D721Med (cell line): ENCODE data around the gene STARD9.

ENCODE experiments used
- DNase-seq: peaks from one replicate; pipeline ENCODE4 v3.0.0; 2011; ENCODE audit warnings: low spot score; ENCODE audit not compliant: insufficient read length
- FAIRE-seq: peaks from 2 replicates; lab custom pipeline; 2011; peaks lifted over from hg19 to GRCh38; lab: Jason Lieb, UNC
- TF ChIP-seq, protein P1 (sequence below): IDR thresholded peaks from 2 replicates; pipeline ENCODE4 v1.5.1; 2012; ENCODE audit warnings: mild to moderate bottlenecking, control low read depth; ENCODE audit not compliant: insufficient read depth; ENCODE audit errors: missing control alignments

The STARD9 gene

DNA sequence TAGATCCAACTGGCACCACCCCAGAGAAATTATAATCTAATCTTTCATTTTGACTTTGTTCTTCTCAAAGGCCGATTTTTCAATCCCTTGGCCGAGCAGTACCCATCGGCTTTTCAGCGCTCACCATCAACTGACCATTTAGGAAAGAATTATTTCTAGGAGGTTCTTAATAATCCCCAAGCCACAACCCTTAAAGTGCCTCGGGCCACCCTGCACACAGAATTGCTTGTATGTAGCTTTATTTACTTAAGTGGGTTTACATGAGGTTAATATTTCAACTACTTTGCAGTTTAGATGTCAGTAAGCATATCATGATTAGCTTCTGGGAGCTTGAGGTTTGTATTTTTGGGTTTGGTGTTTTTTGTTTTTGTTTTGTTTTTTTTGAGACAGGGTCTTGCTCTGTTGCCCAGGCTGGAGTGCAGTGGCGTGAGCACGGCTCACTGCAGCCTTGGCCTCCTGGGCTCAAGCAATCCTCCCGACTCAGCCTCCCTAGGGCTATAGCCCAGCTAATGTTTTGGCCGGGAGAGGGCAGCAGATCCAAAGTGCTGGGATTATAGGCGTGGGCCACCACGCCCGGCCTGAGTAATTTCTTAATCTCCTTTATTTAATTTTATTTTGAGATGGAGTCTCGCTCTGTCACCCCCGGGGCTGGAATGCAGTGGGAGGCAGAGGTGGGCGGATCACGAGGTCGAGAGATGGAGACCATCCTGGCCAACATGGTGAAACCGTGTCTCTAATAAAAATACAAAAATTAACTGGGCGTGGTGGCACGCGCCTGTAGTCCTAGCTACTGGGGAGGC is 162.3 kb downstream of the STARD9 start:
- FAIRE-seq (no peak), DNase-seq (no peak)
- TF ChIP-seq, protein P1, sequence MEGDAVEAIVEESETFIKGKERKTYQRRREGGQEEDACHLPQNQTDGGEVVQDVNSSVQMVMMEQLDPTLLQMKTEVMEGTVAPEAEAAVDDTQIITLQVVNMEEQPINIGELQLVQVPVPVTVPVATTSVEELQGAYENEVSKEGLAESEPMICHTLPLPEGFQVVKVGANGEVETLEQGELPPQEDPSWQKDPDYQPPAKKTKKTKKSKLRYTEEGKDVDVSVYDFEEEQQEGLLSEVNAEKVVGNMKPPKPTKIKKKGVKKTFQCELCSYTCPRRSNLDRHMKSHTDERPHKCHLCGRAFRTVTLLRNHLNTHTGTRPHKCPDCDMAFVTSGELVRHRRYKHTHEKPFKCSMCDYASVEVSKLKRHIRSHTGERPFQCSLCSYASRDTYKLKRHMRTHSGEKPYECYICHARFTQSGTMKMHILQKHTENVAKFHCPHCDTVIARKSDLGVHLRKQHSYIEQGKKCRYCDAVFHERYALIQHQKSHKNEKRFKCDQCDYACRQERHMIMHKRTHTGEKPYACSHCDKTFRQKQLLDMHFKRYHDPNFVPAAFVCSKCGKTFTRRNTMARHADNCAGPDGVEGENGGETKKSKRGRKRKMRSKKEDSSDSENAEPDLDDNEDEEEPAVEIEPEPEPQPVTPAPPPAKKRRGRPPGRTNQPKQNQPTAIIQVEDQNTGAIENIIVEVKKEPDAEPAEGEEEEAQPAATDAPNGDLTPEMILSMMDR: peak; percentile 18

DNA sequence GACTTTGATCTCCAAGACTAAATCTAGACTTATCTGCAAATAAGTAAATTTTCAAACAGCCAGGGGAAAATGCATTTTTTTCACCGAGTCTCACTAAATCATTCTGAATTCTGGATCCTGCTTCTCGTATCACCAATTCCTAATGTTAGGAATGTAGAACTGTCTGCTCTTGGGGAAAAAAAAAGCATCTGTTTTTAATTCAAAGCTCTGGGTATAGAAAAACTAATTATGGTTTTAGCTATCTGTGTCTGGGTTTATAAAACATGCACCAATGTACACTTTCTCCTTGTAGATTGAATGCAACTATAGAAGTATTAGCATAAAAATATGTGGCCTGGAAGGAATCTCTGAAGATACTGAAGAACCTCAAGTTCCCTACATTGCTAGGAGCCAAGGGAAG is 166.3 kb downstream of the STARD9 start:
- FAIRE-seq (no peak), DNase-seq (no peak)
- TF ChIP-seq, protein P1: no peak

DNA sequence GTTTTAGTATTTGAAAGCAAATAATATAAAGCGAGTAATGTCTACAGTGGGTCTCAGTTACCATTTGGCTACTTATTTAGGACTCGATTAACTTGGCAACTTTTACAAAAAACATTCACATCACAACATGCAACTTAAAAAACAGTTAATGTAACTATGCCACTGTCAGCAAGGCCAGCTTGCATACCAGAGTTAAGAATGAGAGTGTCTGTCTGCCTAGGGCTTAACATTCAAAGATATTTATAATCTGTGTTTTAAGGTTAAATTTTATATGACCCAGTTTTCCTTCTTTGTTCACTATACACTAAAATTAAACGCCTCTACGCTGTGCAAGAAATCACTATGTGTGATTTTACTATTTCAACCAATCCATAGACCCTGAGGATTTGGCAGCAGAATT is 166.7 kb downstream of the STARD9 start:
- no peak for FAIRE-seq
- DNase-seq: no peak
- TF ChIP-seq, protein P1: no peak

DNA sequence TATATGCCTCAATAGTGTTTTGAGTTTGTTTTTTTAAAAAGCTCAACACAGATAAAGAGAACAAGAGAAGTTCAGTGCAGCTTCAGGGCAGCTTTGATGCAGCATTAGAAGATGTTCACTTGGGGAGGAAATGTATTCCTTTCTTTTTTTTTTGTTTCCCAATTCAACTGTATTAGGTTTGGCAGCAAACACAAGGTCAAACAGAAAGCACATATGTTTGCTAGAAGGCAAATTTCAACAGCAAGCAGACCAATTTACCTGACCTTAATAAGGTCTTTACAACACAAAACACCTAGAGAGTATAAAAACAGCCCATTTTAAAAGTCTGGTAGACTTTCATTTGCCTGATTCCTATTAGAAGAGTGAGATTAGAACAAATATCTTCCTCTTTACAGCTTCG is 168.8 kb downstream of the STARD9 start:
- FAIRE-seq (no peak), DNase-seq (no peak)
- TF ChIP-seq, protein P1: no peak

DNA sequence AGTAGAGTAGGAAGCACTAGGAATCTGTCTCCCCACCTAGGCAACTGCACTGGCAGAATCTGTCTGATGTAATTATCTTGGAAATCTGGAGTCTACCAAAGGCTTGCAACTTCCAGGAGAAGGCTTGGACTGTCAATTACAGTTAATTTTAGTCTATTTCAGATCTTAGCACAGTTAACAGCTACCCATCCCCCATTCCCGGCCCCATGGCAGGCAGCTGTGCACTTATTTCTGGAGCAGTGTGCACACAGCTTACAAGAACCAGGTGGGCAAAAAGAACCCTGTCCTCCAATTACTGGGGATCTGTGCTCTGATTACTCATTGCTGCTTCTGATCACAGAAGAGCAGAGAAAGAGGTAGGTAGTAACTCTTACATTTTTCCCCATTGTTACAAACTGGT is 173.9 kb downstream of the STARD9 start:
- DNase-seq: no peak
- TF ChIP-seq, protein P1: no peak
- FAIRE-seq: no peak

DNA sequence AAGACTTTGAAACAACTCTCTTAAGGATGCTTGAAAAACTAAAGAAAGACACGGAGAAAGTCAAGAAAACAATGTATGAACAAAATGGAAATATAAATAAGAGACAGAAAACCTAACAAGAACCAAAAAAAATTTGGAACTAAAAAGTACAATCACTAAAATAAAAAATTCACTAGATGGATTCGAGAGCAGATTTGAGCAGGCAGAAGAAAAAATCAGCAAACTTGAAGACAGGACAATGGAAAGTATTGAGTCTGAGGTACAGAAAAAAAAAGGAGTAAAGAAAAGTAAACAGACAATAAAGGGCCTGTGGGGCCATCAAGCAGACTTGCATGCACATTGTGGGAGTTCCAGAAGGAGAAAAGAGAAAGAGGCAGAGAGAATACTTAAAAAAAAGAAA is 174.9 kb downstream of the STARD9 start:
- no peak for FAIRE-seq
- TF ChIP-seq, protein P1: no peak
- no peak for DNase-seq

DNA sequence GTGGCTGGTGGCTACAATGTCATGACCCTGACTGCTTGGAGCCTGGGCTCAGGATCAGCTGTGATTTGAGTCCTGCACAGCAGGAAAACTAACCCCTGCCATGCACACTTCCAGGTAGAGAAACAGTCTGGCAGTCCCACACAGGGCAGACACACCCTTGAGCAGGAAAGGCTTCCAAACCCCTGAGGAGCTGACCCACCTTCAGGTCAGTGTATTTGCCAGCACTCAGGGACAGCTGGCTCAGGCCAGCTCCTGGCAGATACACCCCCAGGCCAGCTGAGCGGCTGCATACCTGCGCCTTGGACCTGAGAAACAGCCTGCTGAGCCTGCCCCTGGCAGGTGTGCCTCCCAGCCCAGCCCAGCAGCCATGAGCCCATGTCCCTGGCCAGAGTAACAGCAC is 183.7 kb downstream of the STARD9 start:
- DNase-seq (no peak), FAIRE-seq (no peak)
- TF ChIP-seq, protein P1: no peak
